Inflammatory macrophage treated with lipopolysaccharide for 1 hour (primary cell): ENCODE measurements around the gene KPNA1.

Experiments used
- DNase-seq, 2 donors: peaks; one replicate each; pipeline ENCODE4 v3.0.0-alpha.2; 2020 to 2022

The KPNA1 gene

GRCh38 chr3:122410639-122411038 lies 104.1 kb downstream of the KPNA1 start:
- DNase-seq: no peak

GRCh38 chr3:122410111-122410510 lies 104.6 kb downstream of the KPNA1 start:
- DNase-seq: no peak

- DNase-seq: peak in 1 of 2 donors; percentile 25
These were observed 105.3 kb downstream of the KPNA1 start for GRCh38 chr3:122409446-122409845.

- DNase-seq: no peak
These were observed 106.8 kb downstream of the KPNA1 start for GRCh38 chr3:122407946-122408345.

GRCh38 chr3:122406198-122406597 lies 108.5 kb downstream of the KPNA1 start:
- DNase-seq: no peak

GRCh38 chr3:122405015-122405414 lies 109.7 kb downstream of the KPNA1 start:
- no peak for DNase-seq

- no peak for DNase-seq
These were observed 111.2 kb downstream of the KPNA1 start for GRCh38 chr3:122403489-122403888.

GRCh38 chr3:122398920-122399319 lies 115.8 kb downstream of the KPNA1 start:
- no peak for DNase-seq

- peak; percentile 41 to 86 for DNase-seq
These were observed 117.5 kb downstream of the KPNA1 start for GRCh38 chr3:122397201-122397600.

- DNase-seq: peak in 1 of 2 donors; percentile 39
These were observed 118.2 kb downstream of the KPNA1 start for GRCh38 chr3:122396511-122396910.

- DNase-seq: no peak
These were observed 119.2 kb downstream of the KPNA1 start for GRCh38 chr3:122395582-122395981.

GRCh38 chr3:122394173-122394572 lies 120.6 kb downstream of the KPNA1 start:
- no peak for DNase-seq

GRCh38 chr3:122392868-122393844 lies 121.6 kb downstream of the KPNA1 start:
- peak; percentile 51 to 68 for DNase-seq

GRCh38 chr3:122391681-122392446 lies 122.9 kb downstream of the KPNA1 start:
- DNase-seq: no peak

- no peak for DNase-seq
These were observed 124.1 kb downstream of the KPNA1 start for GRCh38 chr3:122390665-122391064.

GRCh38 chr3:122389892-122390291 lies 124.8 kb downstream of the KPNA1 start:
- no peak for DNase-seq

- DNase-seq: no peak
These were observed 125.5 kb downstream of the KPNA1 start for GRCh38 chr3:122389197-122389596.

- no peak for DNase-seq
These were observed 127.0 kb downstream of the KPNA1 start for GRCh38 chr3:122387709-122388108.

GRCh38 chr3:122383771-122384697 lies 130.7 kb downstream of the KPNA1 start, which contains the start of gene FAM162A:
Gene FAM162A (plus strand): TSS chr3:122384182. CDS start chr3:122384266, 84 bp downstream.
- peak; percentile 88 to 95 for DNase-seq

GRCh38 chr3:122382888-122383666 lies 131.7 kb downstream of the KPNA1 start, which contains the start of gene MIX23:
Gene MIX23 (minus strand): TSS chr3:122383231. CDS start chr3:122383224, 7 bp downstream.
- peak; percentile 71 to 87 for DNase-seq

GRCh38 chr3:122377975-122378374 lies 136.8 kb downstream of the KPNA1 start:
- no peak for DNase-seq
